GM19468 (cell line): ENCODE measurements around the gene PHF19.
A peak's percentile ranks its signal among the peaks of the same experiment; 100 is the strongest.

Experiments used
- ATAC-seq: cut with Tn5 transposase; IDR thresholded peaks from one replicate; pipeline ENCODE4 v1.9.1; 2021; ENCODE audit warnings: mild to moderate bottlenecking, moderate library complexity, moderate number of reproducible peaks; ENCODE audit not compliant: unreplicated experiment; ENCODE audit errors: extremely low read depth

The PHF19 gene

DNA sequence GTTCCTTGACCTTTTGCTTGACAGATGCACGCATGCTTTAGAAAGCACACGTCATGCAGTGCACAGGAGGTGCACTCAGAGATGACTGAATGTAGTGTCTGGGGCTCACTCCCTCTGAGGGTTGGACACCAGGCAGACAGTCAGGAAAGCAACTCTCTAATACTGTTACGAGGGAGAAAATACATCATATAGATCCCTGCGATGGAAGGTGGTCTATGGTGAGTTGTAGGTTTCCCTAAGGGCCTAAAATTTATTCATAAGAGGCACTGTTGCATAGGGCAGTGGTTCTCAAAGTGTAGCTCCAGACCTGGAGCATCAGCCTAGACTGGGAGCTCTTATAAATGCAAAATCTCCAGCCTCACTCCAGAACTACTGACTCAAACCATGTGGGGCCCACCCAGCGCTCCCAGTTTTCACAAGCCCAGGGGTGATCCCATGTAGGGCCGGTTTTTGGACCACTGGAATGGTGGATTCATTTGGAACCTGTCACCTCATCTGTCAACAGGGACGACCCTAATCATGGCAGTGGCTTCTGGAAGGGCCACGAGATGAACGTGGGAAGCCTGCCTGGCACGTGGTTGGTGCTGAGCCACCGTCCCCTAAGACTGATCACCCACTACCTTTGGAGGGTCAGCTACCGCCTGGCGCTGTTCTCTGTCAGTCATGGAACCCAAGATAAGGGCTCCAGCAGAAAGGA is 16.8 kb upstream of the PHF19 start:
- no peak for ATAC-seq

DNA sequence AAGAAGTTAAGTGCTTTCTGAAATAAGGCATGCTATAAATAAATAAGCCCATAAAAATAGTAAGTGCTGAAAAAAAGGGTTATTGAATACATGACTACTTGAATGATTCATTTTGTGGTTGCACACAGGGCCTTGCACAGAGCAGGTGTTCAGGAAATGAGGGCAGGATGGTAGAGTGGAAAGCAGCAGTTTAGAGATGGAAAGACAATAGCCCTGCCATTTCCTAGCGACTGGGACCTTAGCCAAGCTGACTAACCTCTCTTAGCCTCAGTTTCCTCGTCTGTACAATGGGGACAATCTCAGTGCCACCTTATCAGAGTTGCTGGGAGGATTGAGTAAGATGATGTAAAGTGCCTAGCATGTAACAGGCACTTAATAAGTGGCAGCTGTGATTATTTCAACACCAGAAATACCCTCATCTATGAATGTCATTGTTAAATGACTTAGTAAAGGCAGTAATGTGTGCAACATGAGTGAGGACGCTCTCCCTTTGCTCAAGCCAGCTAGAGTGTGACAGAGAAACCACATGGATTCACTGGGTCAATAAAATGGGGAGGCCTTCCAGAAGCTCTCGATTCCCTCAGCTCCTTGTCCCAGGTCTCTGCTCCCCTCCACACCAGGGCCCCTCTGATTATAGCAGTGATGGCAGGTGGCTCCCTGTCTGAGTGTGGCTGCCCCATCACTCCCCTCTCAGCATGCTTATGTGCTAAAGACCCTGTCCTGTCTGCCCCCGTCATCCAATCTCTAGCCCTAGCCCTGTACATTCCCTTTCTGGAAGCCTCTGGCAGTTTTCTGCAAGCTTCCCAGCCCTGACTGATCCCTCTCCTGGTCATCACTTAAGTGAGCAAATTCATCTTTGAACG is 16.0 kb upstream of the PHF19 start:
- ATAC-seq: peak; percentile 72

DNA sequence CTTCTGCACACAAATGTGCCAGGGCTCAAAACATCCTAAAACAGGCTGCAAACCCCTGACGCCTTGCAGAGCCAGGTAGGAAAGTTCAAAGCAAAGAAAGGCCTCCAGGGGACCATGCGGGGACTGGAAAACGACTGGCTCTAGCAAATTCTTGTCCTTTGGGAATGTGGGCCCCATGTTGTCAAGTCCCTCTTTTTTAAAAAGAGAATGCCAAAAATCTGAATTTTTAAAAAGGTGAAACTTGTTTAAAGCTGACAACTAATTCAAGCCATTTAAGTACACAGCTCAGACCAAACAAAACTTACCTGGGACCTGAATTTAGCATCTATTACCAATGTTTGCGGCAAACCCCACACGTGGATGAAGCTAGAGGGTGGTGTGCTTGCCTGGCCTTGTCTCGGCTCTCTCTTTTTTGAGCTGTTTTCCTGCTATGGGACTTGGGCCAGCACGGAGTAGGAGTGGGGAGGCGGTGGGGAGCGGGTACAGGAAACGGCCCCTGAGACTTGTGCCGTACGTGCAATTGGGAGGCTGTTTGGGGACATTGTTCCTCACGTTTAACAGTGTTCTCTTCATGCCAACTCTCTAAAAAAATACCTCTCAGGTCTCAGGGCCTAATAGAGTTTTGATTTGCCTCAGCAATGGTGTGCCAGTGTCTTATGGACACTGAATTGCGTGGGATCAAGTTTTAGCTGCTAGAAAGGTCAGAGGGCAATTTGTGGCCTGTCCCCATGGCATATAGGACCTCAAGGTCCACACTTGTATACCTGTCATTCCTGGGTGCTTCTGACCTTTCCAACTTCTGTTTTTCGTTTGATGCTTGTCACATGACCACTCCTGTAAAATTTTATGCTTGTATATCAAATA is 15.1 kb upstream of the PHF19 start:
- ATAC-seq: peak; percentile 4

DNA sequence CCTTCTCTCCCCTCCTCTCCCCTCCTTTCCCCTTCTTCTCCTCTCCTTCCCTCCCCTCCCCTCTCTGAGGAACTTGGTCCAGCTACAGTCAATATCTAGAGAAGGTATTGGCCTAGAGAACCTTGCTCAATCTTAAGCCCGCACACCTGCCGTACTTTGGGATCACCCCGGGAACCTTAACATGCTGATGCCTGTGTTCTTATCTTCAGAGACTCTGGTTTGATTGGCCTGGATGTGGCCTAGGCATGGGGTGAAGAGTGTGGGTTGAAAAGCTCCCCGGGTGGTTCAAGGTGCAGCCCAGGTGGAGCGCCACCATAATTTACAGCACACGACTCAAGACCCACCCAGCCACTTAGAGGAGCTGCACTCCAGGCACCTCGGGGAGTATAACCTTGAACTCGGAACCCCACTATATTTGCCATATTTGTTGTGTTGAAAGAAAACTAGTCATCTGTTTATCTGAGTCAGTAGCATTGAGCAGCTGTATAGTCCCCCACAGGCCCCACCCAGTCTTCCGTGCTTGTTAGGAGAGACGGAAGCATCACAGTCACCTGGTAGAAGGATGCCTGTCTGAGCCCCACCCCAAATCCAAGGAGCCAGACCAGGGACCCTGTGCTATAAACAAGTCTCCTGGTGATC is 14.4 kb upstream of the PHF19 start:
- ATAC-seq: no peak

DNA sequence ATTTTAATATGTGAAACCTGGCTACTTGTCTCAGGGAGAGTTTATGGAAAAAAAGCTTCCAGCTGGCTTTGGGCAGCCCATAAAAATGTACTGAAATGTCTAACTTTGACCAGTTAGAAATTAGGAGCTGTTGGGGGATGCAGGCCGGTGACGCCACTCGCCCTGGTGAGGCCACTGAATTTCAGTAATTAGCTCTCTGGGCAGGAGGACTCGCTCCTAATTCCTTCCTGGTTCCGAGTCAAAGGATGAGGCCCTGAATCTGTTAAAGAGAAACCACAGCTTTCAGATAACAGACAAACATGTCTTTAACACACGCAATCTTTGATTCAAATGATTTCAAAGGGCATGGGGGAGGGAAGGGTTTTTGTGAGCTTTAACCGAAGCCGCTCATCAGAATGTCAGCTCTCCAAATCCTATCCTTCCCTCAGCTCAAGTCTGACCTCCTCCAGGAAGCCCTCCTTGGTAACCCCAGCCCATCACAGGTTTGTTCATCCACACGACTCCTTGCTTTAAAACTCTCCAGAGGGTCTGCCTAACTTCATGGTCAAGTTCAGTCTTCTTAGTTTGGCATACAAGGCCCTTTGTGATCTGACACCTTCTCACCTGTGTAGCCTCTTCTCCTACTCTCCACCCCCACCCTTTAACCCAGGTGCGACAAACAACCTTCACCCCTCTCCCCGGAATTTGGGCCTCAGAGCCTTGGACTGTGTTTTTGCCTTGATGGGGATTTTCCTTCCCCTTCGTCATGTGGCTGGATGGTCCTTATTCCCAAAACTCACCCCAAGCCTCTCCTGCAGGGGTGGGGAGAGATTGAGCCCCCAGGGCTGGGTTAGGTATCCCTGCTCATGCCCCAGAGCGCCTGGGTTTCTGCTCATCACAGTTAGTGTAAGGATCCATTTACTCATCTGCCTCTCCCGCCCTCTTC is 13.6 kb upstream of the PHF19 start:
- ATAC-seq: no peak

DNA sequence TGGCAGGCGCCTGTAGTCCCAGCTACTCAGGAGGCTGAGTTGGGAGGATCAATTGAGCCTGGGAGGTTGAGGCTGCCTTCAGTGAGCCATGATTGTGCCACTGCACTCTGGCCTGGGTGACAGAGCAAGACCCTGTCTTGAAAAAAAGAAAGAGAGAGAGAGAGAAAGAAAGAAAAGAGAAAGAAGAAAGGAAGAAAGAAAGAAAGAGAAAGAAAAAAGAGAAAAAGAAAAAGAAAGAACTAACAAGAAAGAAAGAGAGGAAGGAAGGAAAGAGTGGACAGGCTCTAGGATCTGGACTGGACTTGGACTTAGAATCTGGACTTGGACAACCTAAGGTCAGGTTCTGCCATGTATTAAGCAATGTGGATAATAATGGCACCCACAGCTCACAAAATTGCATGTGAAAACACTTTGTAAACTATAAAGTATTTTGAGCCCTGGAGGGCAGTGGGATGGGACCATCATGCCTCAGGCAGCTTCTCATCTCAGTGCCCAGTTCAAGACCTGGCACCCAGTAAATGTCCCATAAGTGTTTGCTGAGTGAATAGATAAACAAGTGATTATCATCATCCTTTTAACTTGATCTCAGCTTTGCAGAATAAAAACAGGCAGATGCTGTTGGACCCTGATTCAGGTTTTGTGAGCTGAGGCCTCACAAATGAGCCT is 12.8 kb upstream of the PHF19 start:
- no peak for ATAC-seq

DNA sequence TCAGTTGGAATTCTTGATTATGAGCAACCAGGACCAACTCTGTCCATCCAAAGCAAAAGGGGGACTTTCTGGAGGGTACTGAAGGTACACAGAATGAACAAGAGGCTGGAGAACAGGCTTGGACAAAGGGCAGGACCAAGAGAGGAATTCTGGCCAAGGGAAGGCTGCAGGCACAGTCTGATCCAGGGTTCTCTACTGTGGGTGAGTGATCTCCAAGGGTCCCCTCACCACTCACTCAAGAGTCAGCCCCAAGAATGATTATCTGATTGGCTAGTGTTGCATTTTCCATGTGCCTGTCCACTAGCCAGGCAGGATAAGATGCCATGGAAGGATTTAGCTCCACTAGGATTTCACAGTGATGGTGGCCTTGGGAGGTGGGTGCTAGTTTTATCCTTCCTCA is 11.6 kb upstream of the PHF19 start:
- ATAC-seq: no peak

DNA sequence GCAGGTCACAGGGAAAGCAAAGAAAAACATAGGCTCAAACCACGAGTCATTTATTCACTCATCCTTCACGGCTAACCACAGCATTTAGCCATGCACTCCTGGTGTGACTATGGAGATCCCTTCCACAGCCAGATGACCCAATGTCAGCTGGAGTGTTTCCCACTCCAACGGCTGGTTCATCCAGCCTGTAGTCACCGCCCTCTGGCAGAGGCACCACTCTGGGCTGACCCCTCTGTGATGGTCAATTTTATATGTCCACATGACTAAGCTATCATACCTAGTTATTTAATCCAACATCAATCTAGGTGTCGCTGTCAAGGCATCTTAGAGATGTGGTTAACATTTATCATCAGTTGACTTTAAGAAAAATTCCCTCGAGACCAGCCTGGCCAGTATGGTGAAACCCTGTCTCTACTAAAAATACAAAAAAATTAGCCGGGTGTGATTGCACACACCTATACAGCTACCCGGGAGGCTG is 9.5 kb upstream of the PHF19 start:
- ATAC-seq: no peak

DNA sequence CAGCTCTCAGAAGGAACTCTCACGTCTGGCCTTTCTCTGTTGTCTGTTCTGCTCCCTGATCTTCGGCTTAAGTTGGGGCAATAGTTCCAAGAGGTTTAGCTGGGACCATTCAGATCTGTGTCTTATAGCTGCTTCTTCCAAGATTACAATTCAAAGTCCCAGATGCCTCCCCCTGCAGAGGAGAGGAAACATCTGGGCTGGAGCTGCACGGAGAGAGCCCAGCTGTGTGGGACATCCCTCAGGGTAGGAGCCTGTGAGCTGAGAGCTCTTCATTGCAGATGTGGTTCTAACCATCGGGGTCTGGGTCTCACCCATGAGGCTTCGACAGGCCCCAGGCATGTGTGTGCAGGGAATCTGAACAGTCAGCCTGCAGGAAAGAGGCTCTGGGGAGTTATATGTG is 9.0 kb upstream of the PHF19 start:
- ATAC-seq: no peak

DNA sequence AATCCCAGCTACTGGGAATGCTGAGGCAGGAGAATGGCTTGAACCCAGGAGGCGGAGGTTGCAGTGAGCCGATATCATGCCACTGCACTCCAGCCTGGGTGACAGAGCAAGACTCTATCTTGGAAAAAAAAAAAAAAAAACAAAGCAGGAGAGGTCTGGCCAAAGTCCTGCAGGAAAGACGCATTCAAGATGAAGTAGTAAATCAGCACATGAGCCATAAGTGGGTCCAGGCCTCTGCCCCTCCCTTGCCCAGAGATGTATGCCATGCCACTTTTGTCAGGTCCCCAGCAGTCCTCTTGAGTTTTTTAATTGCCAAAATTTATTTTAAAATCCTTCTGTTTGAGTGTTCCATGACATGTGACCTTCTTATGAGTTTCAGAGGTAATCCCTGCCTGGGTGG is 8.5 kb upstream of the PHF19 start:
- ATAC-seq: no peak

DNA sequence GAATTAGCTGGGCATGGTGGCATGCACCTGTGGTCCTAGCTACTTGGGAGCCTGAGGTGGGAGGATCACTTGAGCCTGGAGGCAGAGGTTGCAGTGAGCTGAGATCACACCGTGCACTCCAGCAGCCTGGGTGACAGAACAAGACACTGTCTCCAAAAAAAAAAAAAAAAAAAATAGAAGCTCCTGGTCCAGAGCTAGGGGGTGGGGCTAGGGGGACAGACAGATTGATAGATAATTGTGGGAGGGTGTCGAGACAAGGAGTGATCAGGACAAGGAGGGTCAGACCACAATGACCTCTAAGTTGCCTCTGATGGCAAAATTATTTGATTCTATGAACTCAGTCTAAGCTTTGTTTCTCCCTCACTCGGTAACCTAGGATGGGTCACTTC is 6.6 kb upstream of the PHF19 start:
- ATAC-seq: no peak

DNA sequence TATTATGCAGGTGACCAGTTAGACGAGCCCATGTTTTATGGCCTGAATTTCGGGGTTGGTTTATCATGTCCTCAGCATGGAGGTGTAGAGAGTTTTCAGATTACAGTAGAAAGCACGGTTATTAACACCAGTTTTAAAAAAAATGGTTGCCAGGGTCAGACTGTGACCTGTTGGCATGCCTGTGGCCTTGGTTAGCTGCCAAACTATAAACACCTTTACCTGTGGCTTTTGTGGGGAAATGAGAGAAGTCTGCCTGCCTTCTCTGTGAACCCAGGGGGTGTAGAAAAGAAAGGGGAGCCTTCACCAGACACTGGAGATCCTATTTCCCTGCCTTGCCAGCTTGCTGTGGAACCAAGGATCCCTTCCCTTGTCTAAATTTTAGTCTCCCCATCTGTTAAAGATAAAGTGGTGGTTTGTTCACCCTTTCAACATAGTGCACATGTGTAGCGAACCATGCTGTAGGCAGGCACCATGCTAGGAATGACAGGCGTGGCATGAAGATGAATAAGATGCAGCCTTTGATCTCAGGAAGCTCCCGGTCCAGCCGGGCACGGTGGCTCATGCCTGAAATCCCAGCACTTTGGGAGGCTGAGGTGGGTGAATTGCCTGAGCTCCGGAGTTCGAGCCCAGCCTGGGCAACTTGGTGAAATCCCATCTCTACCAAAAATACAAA is 6.1 kb upstream of the PHF19 start:
- ATAC-seq: no peak

DNA sequence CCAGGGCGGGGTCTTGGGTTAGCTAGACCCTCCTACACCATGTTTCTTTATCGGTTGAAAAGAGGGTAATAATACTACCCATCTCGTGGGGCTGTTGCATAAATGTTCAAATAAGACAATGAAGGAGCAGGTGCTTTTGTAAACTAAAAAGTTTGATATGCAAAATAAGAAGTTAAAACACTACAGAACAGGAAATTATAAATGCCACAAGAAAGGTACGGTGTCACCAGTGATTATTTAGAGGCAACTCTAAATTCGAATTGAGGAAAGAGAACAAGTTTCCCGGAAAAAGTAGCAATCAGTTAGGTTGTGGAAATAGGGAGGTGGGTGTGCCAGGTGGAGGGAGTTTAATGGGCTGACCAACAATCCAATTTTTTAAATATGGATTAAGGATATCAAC is 2.5 kb upstream of the PHF19 start:
- no peak for ATAC-seq

DNA sequence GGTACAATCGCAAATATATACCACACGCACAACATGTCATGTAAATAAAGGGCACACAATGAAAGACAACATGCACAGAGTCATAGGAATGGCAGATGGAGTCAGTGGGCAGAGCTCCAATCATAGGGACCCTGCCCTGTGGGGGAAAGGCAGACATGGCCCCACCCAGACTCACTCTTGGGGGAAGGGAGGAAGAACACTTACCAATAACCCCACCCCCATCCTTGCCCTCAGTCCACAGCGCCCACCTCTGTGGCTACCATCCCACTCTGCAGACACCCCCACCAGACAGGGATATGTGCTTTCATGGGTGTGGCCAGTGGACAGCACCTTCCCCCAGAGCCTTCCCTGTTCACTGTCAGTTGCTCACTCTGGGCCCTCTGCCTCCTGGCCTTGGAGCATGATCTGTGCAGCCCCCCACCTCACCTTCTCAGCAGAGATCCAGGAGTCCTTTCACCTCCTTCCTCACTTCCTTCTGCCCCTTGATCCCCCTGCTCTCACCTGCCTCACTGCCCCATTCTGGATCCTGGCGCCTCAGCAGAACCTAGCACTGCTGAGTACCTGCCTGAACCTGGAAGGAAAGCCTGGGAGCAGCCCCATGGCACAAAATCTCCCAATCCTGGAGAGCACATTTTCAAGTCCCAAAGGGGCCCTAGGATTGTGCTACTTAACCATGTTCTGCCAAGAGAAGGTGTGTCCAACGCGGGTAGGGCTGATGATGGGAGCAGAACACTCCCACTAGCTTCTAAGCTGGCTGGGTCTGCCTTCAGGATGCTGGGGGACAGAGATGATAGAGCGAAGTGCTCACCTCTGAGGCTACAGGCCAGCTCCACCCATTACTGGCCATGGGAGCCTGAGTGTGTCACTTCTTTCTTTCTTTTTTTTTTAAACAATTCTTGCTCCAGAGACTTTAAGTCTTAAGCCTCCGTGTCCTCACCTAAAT is 1.5 kb upstream of the PHF19 start:
- no peak for ATAC-seq

DNA sequence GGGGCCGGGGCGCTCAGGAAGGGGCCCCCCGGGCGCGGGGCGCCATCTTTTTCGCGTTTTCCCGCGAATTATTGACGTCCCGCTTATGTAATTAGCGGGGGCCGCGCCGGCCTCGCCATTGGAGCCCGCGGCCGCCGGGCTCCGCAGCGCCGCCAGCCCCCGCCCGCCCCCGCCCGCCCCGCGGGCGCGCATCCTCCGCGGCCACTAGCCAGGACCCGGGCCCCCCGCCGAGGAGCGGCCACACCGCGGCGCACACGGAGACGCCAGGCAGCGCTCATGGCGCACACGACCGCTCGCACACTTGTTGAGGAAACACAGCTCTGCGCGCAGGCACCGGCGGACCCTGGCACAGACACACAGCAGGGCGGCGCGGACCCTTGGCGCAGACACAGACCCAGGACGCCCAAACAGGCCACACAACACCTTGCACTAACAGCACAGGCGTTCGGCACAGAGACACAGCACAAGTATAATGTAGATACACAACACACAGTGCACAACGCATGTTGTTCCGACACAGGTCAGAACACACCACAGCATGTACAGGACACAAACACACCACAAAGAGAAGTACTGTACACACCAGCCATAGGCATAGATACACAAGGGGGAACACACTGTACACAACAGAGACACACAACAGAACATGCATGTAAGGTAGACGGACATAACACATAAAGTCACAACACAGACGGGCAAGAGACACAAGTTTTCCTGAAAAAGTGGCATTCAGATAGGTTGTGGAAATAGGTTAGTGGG is 467 bp upstream of the PHF19 start:
- ATAC-seq: no peak
